Testis (tissue), 3 donors: ENCODE results near the gene ADRA2C. TPM values are rescaled to one million over a fixed set of nuclear protein-coding genes. Genes with fewer than 3 reads are reported as not detected.

Experiments used
- DNase-seq: peaks from one replicate; pipeline ENCODE4 v3.0.0-alpha.2; 2019
- H3K27ac ChIP-seq, 2 donors: fragments of 200-600 bp; sonication (generic); one replicate each; pipeline ENCODE4 v1.5.1; 2019
- H3K27me3 ChIP-seq: fragments of 200-600 bp; sonication (generic); one replicate; pipeline ENCODE4 v1.5.1; 2019
- H3K36me3 ChIP-seq: fragments of 200-600 bp; sonication (generic); one replicate; pipeline ENCODE4 v1.5.1; 2017; ENCODE audit warnings: low read depth; ENCODE audit errors: missing control alignments
- H3K4me1 ChIP-seq: fragments of 200-600 bp; sonication (generic); one replicate; pipeline ENCODE4 v1.5.1; 2019
- H3K4me3 ChIP-seq, 2 donors: fragments of 200-600 bp; sonication (generic); one replicate each; pipeline ENCODE4 v1.5.1; 2017 to 2019
- H3K9me3 ChIP-seq: fragments of 200-600 bp; sonication (generic); one replicate; pipeline ENCODE4 v1.5.1; 2017
- POLR2A ChIP-seq: fragments of 450-650 bp; IDR thresholded peaks from one replicate; pipeline ENCODE4 v1.6.1; 2017; ENCODE audit warnings: antibody characterized with exemption, mild to moderate bottlenecking, moderate library complexity
- WGBS, 2 donors: methylation state at CpG; one replicate each; pipeline ENCODE4 v1.1.5; 2018; 5-methylcytosine and 5-hydroxymethylcytosine counted together
- intact Hi-C: fragments of 100-400 bp; cut with DNase I; formaldehyde crosslinking; loops from one replicate; pipeline ENCODE4 v1.15.1; 2023; ENCODE audit warnings: low total_unique reads
- polyA plus RNA-seq: library from polyadenylated mRNA; stranded (reverse); fragments of 350-450 nt; fragmentation: Illumina TruSeq; extraction: RNeasy Lipid Tissue Mini Kit (QIAGEN cat#74804); gene quantifications from one replicate; pipeline ENCODE4 v1.2.3, GENCODE V29; 2014; ENCODE audit warnings: low read depth, low replicate concordance; ENCODE audit not compliant: insufficient read depth
- total RNA-seq, 2 donors: library from RNA; depleted of rRNA; stranded (reverse); fragments of >200 nt; gene quantifications; one replicate each; pipeline ENCODE4 v1.2.3, GENCODE V29; 2016
- TF ChIP-seq, protein P1 (sequence below), 3 experiments: fragments of 450-650 bp in 2 of 3; fragments of 200-600 bp in 1 of 3; sonication (generic) in 1 of 3; IDR thresholded peaks; one replicate each; pipeline ENCODE4 v1.5.1; 2016 to 2019; ENCODE audit warnings: antibody characterized with exemption in 3 of 3, mild to moderate bottlenecking in 2 of 3, moderate library complexity in 1 of 3

ADRA2C gene
- total and polyA plus RNA-seq, 3 donors from 2014 or later, result 7.2 to 16.0 (median 9.3) TPM

DNA sequence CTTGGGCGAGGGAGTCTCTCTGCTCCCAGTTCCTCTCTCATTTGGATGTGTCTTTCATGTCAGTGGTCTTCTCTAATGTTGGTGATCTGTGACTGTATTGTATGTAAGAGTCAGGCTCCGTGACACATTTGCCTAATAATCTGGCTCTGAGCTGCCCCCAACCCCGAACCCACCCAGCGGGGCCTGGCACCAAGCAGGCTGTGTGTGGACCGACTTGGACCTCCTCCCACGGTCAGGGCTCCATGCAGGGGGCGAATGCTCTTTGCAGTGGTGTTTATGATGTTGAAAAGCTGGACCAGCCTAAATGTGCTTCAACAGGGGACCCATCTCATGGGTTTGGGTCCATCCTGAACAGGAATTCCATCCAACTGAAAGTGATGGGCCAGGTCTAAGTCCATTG lies 47.0 kb upstream of the ADRA2C start:
- no peak overlapping the region for H3K27ac ChIP-seq
- intact Hi-C loops, result no loop called here
- no peaks in the 10 kb centered on the region for H3K36me3 ChIP-seq
- H3K4me1 ChIP-seq, result no peaks in the 10 kb centered on the region
- no peaks in the 10 kb centered on the region for H3K9me3 ChIP-seq
- TF ChIP-seq, protein P1, sequence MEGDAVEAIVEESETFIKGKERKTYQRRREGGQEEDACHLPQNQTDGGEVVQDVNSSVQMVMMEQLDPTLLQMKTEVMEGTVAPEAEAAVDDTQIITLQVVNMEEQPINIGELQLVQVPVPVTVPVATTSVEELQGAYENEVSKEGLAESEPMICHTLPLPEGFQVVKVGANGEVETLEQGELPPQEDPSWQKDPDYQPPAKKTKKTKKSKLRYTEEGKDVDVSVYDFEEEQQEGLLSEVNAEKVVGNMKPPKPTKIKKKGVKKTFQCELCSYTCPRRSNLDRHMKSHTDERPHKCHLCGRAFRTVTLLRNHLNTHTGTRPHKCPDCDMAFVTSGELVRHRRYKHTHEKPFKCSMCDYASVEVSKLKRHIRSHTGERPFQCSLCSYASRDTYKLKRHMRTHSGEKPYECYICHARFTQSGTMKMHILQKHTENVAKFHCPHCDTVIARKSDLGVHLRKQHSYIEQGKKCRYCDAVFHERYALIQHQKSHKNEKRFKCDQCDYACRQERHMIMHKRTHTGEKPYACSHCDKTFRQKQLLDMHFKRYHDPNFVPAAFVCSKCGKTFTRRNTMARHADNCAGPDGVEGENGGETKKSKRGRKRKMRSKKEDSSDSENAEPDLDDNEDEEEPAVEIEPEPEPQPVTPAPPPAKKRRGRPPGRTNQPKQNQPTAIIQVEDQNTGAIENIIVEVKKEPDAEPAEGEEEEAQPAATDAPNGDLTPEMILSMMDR (IDR thresholded peaks at IDR 0.05), result no peak
- no peak for TF ChIP-seq POLR2A
- H3K27me3 ChIP-seq, result no peaks in the 10 kb centered on the region
- DNase-seq, result no peak
- WGBS, 2 donors, result 90 to 95% methylated on average over 3 to 7 of the region's 7 CpGs
- H3K4me3 ChIP-seq, result no peak overlapping the region

DNA sequence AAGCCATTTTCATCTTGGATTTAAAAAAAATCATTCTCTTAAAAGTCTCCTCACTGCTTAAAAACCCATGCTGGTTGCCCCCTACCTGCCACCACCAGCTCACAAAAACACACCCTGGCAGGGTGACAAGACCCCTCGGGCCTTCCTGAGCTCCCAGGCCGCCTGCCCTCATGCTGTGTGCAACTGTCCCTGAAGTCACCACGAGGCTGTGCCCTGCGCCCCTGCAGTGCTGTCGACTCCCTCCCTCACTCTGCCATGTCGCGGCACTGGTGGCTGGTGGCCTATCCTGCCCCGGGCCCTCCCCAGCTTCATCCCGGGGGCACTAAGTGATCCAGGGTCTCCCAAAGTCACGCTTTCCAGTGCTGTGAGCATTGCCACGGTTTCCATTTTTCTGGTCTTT lies 46.3 kb upstream of the ADRA2C start:
- intact Hi-C loops, result no loop called here
- Histone ChIP-seq H3K36me3 (no peaks in the 10 kb centered on the region), H3K27me3 (no peaks in the 10 kb centered on the region), H3K27ac (no peak overlapping the region), H3K4me3 (no peak overlapping the region), H3K4me1 (peaks cover 3% of the 10 kb centered on the region), H3K9me3 (no peaks in the 10 kb centered on the region)
- WGBS, 2 donors, result 91 to 93% methylated on average over 8 to 11 of the region's 11 CpGs
- DNase-seq, result no peak
- no peak for TF ChIP-seq POLR2A
- TF ChIP-seq, protein P1 (IDR thresholded peaks at IDR 0.05), result no peak

DNA sequence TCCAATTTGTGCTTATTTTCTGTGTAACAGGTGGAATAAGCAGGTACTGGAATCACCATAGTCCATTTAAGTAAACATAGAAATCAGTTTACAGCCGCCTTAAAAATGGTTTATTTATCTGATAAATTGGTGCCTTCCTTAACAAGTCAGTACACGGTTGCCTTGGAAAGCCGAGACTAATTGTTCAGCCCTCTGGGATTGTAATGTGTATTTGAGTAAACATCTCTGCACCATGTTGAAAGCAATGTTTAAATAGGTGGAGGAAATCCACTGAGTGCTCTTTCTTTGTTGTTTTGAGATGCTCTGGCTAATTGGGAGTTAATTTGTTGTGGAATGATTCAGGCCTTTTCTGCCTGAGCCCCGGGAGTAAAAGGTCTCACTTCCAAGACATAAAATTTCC lies 45.7 kb upstream of the ADRA2C start:
- Histone ChIP-seq H3K9me3 (no peaks in the 10 kb centered on the region), H3K4me3 (no peak overlapping the region), H3K27ac (no peak overlapping the region), H3K27me3 (no peaks in the 10 kb centered on the region), H3K36me3 (no peaks in the 10 kb centered on the region), H3K4me1 (peaks cover 4% of the 10 kb centered on the region)
- 58 to 62% methylated on average over 4 of the region's 4 CpGs for WGBS, 2 donors
- no peak for DNase-seq
- intact Hi-C loops, result no loop called here
- TF ChIP-seq POLR2A, result no peak
- TF ChIP-seq, protein P1 (IDR thresholded peaks at IDR 0.05), result no peak

DNA sequence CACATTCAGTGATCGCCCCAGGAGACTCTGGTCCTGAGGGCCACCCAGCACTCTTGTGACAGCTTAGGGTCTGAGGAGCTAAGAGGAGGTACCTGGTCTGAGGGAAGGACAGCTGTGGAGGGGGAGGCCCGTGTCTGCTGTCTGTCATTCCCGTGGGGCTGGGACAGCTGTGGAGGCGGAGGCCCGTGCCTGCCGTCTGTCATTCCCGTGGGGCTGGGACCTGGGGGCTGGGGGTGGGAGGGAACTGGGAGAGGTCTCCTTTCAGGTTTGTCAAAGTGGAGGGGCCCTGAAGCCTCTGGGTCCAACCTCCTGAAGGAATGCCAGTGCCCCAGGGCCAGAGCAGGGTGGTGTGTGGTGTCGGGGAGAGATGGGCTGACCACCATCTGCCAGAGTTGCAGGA lies 45.0 kb upstream of the ADRA2C start:
- Histone ChIP-seq H3K9me3 (no peaks in the 10 kb centered on the region), H3K27me3 (no peaks in the 10 kb centered on the region), H3K4me1 (peaks cover 4% of the 10 kb centered on the region), H3K4me3 (no peak overlapping the region), H3K27ac (no peak overlapping the region), H3K36me3 (no peaks in the 10 kb centered on the region)
- DNase-seq, result no peak
- TF ChIP-seq, protein P1 (IDR thresholded peaks at IDR 0.05), result no peak
- 75 to 89% methylated on average over 2 to 8 of the region's 8 CpGs for WGBS, 2 donors
- intact Hi-C loops, result no loop called here

DNA sequence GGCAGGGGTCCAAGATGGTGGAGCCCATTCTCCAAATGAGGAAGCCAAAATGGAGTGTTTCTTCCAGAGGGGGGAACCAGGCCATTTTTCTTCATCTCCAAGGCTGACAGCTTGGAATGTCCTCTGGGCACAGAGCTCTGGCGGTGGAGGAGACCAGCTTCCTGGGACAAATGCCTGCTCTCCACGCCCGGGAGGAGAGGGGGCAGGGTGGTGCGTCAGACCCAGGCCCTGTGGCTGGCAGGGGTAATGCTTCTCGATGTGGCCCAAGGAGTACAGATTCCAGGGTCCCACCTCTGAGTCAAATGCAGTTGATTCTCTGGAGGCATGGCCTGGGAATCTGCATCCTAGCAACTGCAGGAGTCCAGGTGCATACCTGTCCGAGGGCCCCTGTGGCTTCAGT lies 44.6 kb upstream of the ADRA2C start:
- no peak overlapping the region for H3K27ac ChIP-seq

More for the DNA sequence above, 44.6 kb upstream of the ADRA2C start:
- peaks cover 4% of the 10 kb centered on the region for H3K4me1 ChIP-seq
- H3K27me3 ChIP-seq, result no peaks in the 10 kb centered on the region
- no peak for DNase-seq
- no peak for TF ChIP-seq POLR2A
- TF ChIP-seq, protein P1 (IDR thresholded peaks at IDR 0.05), result no peak
- no peak overlapping the region for H3K4me3 ChIP-seq
- WGBS, 2 donors, result 66 to 68% methylated on average over 5 to 6 of the region's 6 CpGs
- H3K9me3 ChIP-seq, result no peaks in the 10 kb centered on the region
- intact Hi-C loops, result no loop called here
- no peaks in the 10 kb centered on the region for H3K36me3 ChIP-seq
